GM18508 (cell line): ENCODE results near the gene CDH4.

Source experiments
- ATAC-seq: cut with Tn5 transposase; IDR thresholded peaks from one replicate; pipeline ENCODE4 v1.9.1; 2021; ENCODE audit warnings: moderate number of reproducible peaks; ENCODE audit not compliant: insufficient read depth, unreplicated experiment

Gene CDH4

GRCh38 chr20:61667056-61667792 is 415.2 kb downstream of the CDH4 start:
- no peak for ATAC-seq

- ATAC-seq = no peak
Observed at GRCh38 chr20:61668065-61668650, 416.1 kb downstream of the CDH4 start.

GRCh38 chr20:61668771-61669503 is 416.9 kb downstream of the CDH4 start:
- no peak for ATAC-seq

- ATAC-seq = no peak
Observed at GRCh38 chr20:61670274-61670673, 418.2 kb downstream of the CDH4 start.

GRCh38 chr20:61671559-61671958 is 419.5 kb downstream of the CDH4 start:
- no peak for ATAC-seq

- no peak for ATAC-seq
Observed at GRCh38 chr20:61673152-61673847, 421.2 kb downstream of the CDH4 start.

GRCh38 chr20:61674121-61674520 is 422.1 kb downstream of the CDH4 start:
- ATAC-seq = no peak

- no peak for ATAC-seq
Observed at GRCh38 chr20:61674688-61675087, 422.6 kb downstream of the CDH4 start.

GRCh38 chr20:61677928-61678327 is 425.9 kb downstream of the CDH4 start:
- ATAC-seq = no peak

- ATAC-seq = no peak
Observed at GRCh38 chr20:61678437-61678836, 426.4 kb downstream of the CDH4 start.

- no peak for ATAC-seq
Observed at GRCh38 chr20:61679473-61679872, 427.4 kb downstream of the CDH4 start.

GRCh38 chr20:61680096-61680495 is 428.0 kb downstream of the CDH4 start:
- ATAC-seq = no peak

- ATAC-seq = no peak
Observed at GRCh38 chr20:61682114-61682995, 430.3 kb downstream of the CDH4 start.

- no peak for ATAC-seq
Observed at GRCh38 chr20:61682996-61683681, 431.1 kb downstream of the CDH4 start.

- ATAC-seq = no peak
Observed at GRCh38 chr20:61683721-61684120, 431.7 kb downstream of the CDH4 start.

GRCh38 chr20:61684136-61684535 is 432.1 kb downstream of the CDH4 start:
- ATAC-seq = no peak

GRCh38 chr20:61684583-61685235 is 432.6 kb downstream of the CDH4 start:
- ATAC-seq = no peak

- no peak for ATAC-seq
Observed at GRCh38 chr20:61685462-61685861, 433.4 kb downstream of the CDH4 start.
